Lower leg skin (tissue), 4 donors: Measurements from ENCODE around the gene ARHGAP24. TPM values are rescaled to one million over a fixed set of nuclear protein-coding genes. Genes with fewer than 3 reads are reported as not detected.

Source experiments
- DNase-seq, 2 donors: peaks; one replicate each; pipeline ENCODE4 v3.0.0-alpha.2; 2019; ENCODE audit warnings: low spot score in 2 of 2
- H3K4me3 ChIP-seq: fragments of 200-600 bp; sonication (generic); 2 replicates; pipeline ENCODE4 v1.5.1; 2017; ENCODE audit warnings: mild to moderate bottlenecking, low read depth; ENCODE audit not compliant: poor library complexity, severe bottlenecking
- CTCF ChIP-seq, 3 donors: fragments of 450-650 bp; IDR thresholded peaks; one replicate each; pipeline ENCODE4 v1.5.1; 2016; ENCODE audit warnings: antibody characterized with exemption in 3 of 3, mild to moderate bottlenecking in 3 of 3, moderate library complexity in 2 of 3
- POLR2A ChIP-seq, 2 donors: fragments of 450-650 bp; IDR thresholded peaks; one replicate each; pipeline ENCODE4 v1.6.1; 2016 to 2017; ENCODE audit warnings: antibody characterized with exemption in 2 of 2, mild to moderate bottlenecking in 1 of 2, moderate library complexity in 1 of 2
- WGBS, 2 donors: methylation state at CpG; one replicate each; pipeline ENCODE4 v1.1.5; 2018; 5-methylcytosine and 5-hydroxymethylcytosine counted together
- intact Hi-C: fragments of 100-400 bp; cut with DNase I; formaldehyde crosslinking; loops from one replicate; pipeline ENCODE4 v1.15.0; 2023; ENCODE audit warnings: low total_unique reads
- total RNA-seq, 4 donors: library from RNA; depleted of rRNA; stranded (reverse); fragments of >200 nt; gene quantifications; one replicate each; pipeline ENCODE4 v1.1.0, GENCODE V29; 2016

Gene ARHGAP24
- total RNA-seq, 4 donors from 2014 or later, result 13.1 to 58.4 (median 24.0) TPM

- DNase-seq, result no peak
- WGBS, 2 donors, result 61 to 66% methylated on average over 2 of the region's 2 CpGs
- intact Hi-C loops, result no loop called here
- no peak overlapping the region for H3K4me3 ChIP-seq
- no peak for TF ChIP-seq CTCF (IDR thresholded peaks at IDR 0.05)
- no peak for TF ChIP-seq POLR2A (IDR thresholded peaks at IDR 0.05)
Observed at GRCh38 chr4:85722807-85723206, 247.9 kb downstream of the ARHGAP24 start.

GRCh38 chr4:85724791-85725563, 250.0 kb downstream of the ARHGAP24 start:
- no peak overlapping the region for H3K4me3 ChIP-seq
- DNase-seq, result no peak
- 64 to 67% methylated on average over 3 of the region's 3 CpGs for WGBS, 2 donors
- intact Hi-C loops, result no loop called here
- no peak for TF ChIP-seq CTCF (IDR thresholded peaks at IDR 0.05)
- TF ChIP-seq POLR2A (IDR thresholded peaks at IDR 0.05), result no peak

- TF ChIP-seq CTCF (IDR thresholded peaks at IDR 0.05) (no peak), POLR2A (IDR thresholded peaks at IDR 0.05) (no peak)
- intact Hi-C loops, result no loop called here
- no peak overlapping the region for H3K4me3 ChIP-seq
- no peak for DNase-seq
- 53 to 63% methylated on average over 2 of the region's 2 CpGs for WGBS, 2 donors
Observed at GRCh38 chr4:85725721-85726170, 250.8 kb downstream of the ARHGAP24 start.

- H3K4me3 ChIP-seq, result no peak overlapping the region
- WGBS, 2 donors, result 70 to 81% methylated on average over 8 of the region's 8 CpGs
- no peak for DNase-seq
- TF ChIP-seq CTCF (IDR thresholded peaks at IDR 0.05) (no peak), POLR2A (IDR thresholded peaks at IDR 0.05) (no peak)
- intact Hi-C loops, result no loop called here
Observed at GRCh38 chr4:85726555-85726954, 251.6 kb downstream of the ARHGAP24 start.

- intact Hi-C loops, result no loop called here
- no peak overlapping the region for H3K4me3 ChIP-seq
- TF ChIP-seq CTCF (IDR thresholded peaks at IDR 0.05), result no peak
- TF ChIP-seq POLR2A (IDR thresholded peaks at IDR 0.05), result no peak
- no peak for DNase-seq
Observed at GRCh38 chr4:85728464-85728863, 253.5 kb downstream of the ARHGAP24 start.

GRCh38 chr4:85732124-85732523, 257.2 kb downstream of the ARHGAP24 start:
- intact Hi-C loops, result no loop called here
- DNase-seq, result no peak
- no peak overlapping the region for H3K4me3 ChIP-seq
- no peak for TF ChIP-seq CTCF (IDR thresholded peaks at IDR 0.05)
- no peak for TF ChIP-seq POLR2A (IDR thresholded peaks at IDR 0.05)
- WGBS, 2 donors, result 22 to 24% methylated on average over 1 of the region's 1 CpG
